ENCODE measurements around the gene FGF19. TPM values are rescaled to one million over a fixed set of nuclear protein-coding genes. Genes with fewer than 3 reads are reported as not detected.

FGF19 gene
- total RNA-seq, 2 donors from 2014 or later = 0.37 to 0.40 TPM

DNA sequence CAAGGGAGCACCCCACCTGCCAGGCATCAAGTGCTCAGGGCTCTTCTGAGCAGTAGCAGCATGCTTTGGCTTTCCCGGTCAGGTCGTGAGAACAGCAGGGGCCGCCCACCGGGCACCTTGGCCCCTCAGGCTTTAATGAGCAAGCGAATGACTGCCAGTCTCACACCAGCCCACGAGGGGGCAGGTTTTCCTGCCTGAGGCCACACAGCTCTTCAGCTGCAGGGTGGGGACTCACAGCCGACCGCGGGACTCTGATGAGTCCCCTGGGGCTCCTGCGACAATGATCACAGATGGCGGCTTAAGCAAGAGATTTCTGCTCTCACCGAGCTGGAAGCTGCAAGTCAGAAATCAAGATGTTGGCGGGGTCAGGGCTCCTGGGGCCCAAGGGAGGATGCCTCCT, 14.3 kb upstream of the FGF19 start:
- no peak overlapping the region for H3K4me3 Mint-ChIP-seq
- H3K4me3 ChIP-seq (ENCODE audit: low read length) = no peak overlapping the region
- H3K27me3 ChIP-seq (ENCODE audit: control insufficient read depth, insufficient read depth, low read length, poor library complexity, severe bottlenecking) = peaks cover 15% of the 10 kb centered on the region
- no peaks in the 10 kb centered on the region for H3K4me1 Mint-ChIP-seq
- peak; percentile 93 for TF ChIP-seq CTCF (conservative IDR thresholded peaks at IDR 0.05)
- H3K27me3 Mint-ChIP-seq (ENCODE audit: insufficient read depth) = peaks cover 16% of the 10 kb centered on the region
- no peaks in the 10 kb centered on the region for H3K4me1 ChIP-seq (ENCODE audit: control insufficient read depth, insufficient read depth, low read length)
- H3K27ac Mint-ChIP-seq = no peak overlapping the region
- peak; percentile 96 for DNase-seq
- no peaks in the 10 kb centered on the region for H3K36me3 Mint-ChIP-seq (ENCODE audit: low read depth)
- H3K27ac ChIP-seq (ENCODE audit: low read depth, low read length) = no peak overlapping the region
- H3K36me3 ChIP-seq (ENCODE audit: control insufficient read depth, insufficient read depth, low read length) = no peaks in the 10 kb centered on the region
- H3K9me3 ChIP-seq (ENCODE audit: control insufficient read depth, low read length) = no peaks in the 10 kb centered on the region
- H3K9me3 Mint-ChIP-seq = no peaks in the 10 kb centered on the region
- no peak overlapping the region for H3K9ac ChIP-seq (ENCODE audit: extremely low read depth, low read length, poor library complexity, severe bottlenecking)
- WGBS, 2 experiments (ENCODE audit: insufficient coverage in 1 of 2, insufficient read length in 1 of 2) = 7 to 8% methylated on average over 13 of the region's 13 CpGs

GRCh38 chr11:69716891-69717747, 13.3 kb upstream of the FGF19 start:
- 81 to 92% methylated on average over 2 to 6 of the region's 6 CpGs for WGBS, 2 experiments (ENCODE audit: insufficient coverage in 1 of 2, insufficient read length in 1 of 2)
- no peak for TF ChIP-seq CTCF (conservative IDR thresholded peaks at IDR 0.05)
- peaks cover 15% of the 10 kb centered on the region for H3K27me3 ChIP-seq (ENCODE audit: control insufficient read depth, insufficient read depth, low read length, poor library complexity, severe bottlenecking)
- no peaks in the 10 kb centered on the region for H3K36me3 Mint-ChIP-seq (ENCODE audit: low read depth)
- no peaks in the 10 kb centered on the region for H3K9me3 ChIP-seq (ENCODE audit: control insufficient read depth, low read length)
- H3K27me3 Mint-ChIP-seq (ENCODE audit: insufficient read depth) = peaks cover 15% of the 10 kb centered on the region
- no peak overlapping the region for H3K27ac Mint-ChIP-seq
- H3K4me3 ChIP-seq (ENCODE audit: low read length) = no peak overlapping the region
- H3K9me3 Mint-ChIP-seq = no peaks in the 10 kb centered on the region
- H3K9ac ChIP-seq (ENCODE audit: extremely low read depth, low read length, poor library complexity, severe bottlenecking) = no peak overlapping the region
- H3K4me1 ChIP-seq (ENCODE audit: control insufficient read depth, insufficient read depth, low read length) = no peaks in the 10 kb centered on the region
- H3K36me3 ChIP-seq (ENCODE audit: control insufficient read depth, insufficient read depth, low read length) = no peaks in the 10 kb centered on the region
- H3K27ac ChIP-seq (ENCODE audit: low read depth, low read length) = no peak overlapping the region
- H3K4me3 Mint-ChIP-seq = no peak overlapping the region
- H3K4me1 Mint-ChIP-seq = no peaks in the 10 kb centered on the region
- no peak for DNase-seq

GRCh38 chr11:69716099-69716498, 12.3 kb upstream of the FGF19 start:
- Histone ChIP-seq H3K4me1 (ENCODE audit: control insufficient read depth, insufficient read depth, low read length) (no peaks in the 10 kb centered on the region), H3K27ac (ENCODE audit: low read depth, low read length) (no peak overlapping the region), H3K4me3 (ENCODE audit: low read length) (no peak overlapping the region), H3K27me3 (ENCODE audit: control insufficient read depth, insufficient read depth, low read length, poor library complexity, severe bottlenecking) (peaks cover 15% of the 10 kb centered on the region), H3K9me3 (ENCODE audit: control insufficient read depth, low read length) (no peaks in the 10 kb centered on the region), H3K9ac (ENCODE audit: extremely low read depth, low read length, poor library complexity, severe bottlenecking) (no peak overlapping the region), H3K36me3 (ENCODE audit: control insufficient read depth, insufficient read depth, low read length) (no peaks in the 10 kb centered on the region)
- H3K27me3 Mint-ChIP-seq (ENCODE audit: insufficient read depth) = peaks cover 15% of the 10 kb centered on the region
- H3K9me3 Mint-ChIP-seq = no peaks in the 10 kb centered on the region
- H3K4me3 Mint-ChIP-seq = no peak overlapping the region
- no peaks in the 10 kb centered on the region for H3K4me1 Mint-ChIP-seq
- no peak overlapping the region for H3K27ac Mint-ChIP-seq
- TF ChIP-seq CTCF (conservative IDR thresholded peaks at IDR 0.05) = no peak
- no peaks in the 10 kb centered on the region for H3K36me3 Mint-ChIP-seq (ENCODE audit: low read depth)
- 91 to 100% methylated on average over 5 to 11 of the region's 11 CpGs for WGBS, 2 experiments (ENCODE audit: insufficient coverage in 1 of 2, insufficient read length in 1 of 2)
- no peak for DNase-seq

All from endodermal cell (in vitro differentiated cells).